GM23248 (cell line): ENCODE results near the gene TSPAN9.

Source experiments
- EZH2 ChIP-seq: fragments of 200-600 bp; sonication (generic); IDR thresholded peaks from 2 replicates; pipeline ENCODE4 v1.6.1; 2018; ENCODE audit warnings: antibody characterized with exemption, mild to moderate bottlenecking; ENCODE audit not compliant: insufficient read depth, poor library complexity, severe bottlenecking
- EZH2phosphoT487 ChIP-seq: fragments of 200-600 bp; sonication (generic); IDR thresholded peaks from 2 replicates; pipeline ENCODE4 v1.6.1; 2018; ENCODE audit warnings: antibody characterized with exemption, moderate library complexity, mild to moderate bottlenecking, low read depth; ENCODE audit not compliant: insufficient read depth

- TF ChIP-seq EZH2 (no peak), EZH2phosphoT487 (no peak)
Observed at GRCh38 chr12:3107954-3108353, 30.8 kb downstream of the TSPAN9 start.
